Ovary (tissue), 3 donors: Measurements from ENCODE around the gene ZNF560.

Experiments
- POLR2A ChIP-seq: fragments of 450-650 bp; IDR thresholded peaks from one replicate; pipeline ENCODE4 v1.6.1; 2017; ENCODE audit warnings: antibody characterized with exemption, mild to moderate bottlenecking, moderate library complexity
- TF ChIP-seq, protein P1 (sequence below), 3 donors: fragments of 450-650 bp in 2 of 3; fragments of 200-600 bp in 1 of 3; IDR thresholded peaks; one replicate each; pipeline versions ENCODE4 v1.5.1 to v1.8.0; 2016 to 2022; ENCODE audit warnings: antibody characterized with exemption in 3 of 3, mild to moderate bottlenecking in 1 of 3
- donor health status: DM: no; HTN: no; CAD: no.

DNA sequence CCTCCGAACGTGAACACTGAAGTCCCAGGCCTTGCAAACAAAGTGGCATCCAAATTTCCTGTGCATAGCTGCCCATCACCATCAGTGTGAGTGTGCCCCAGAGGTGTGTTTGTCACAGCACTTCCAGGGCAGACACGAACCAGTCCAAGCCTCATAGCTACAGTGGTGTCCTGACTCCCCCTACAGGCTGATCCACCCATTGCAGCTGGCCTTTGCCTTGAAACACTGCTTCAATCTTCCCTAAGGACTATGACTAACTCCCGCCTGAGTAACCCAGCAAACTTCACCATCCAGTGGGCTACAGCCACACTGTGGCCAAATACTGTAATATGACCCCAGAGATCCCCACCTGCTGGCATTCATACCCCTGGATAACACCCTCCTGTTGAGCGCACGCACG lies 66.9 kb downstream of the ZNF560 start:
- TF ChIP-seq POLR2A: no peak
- TF ChIP-seq, protein P1, sequence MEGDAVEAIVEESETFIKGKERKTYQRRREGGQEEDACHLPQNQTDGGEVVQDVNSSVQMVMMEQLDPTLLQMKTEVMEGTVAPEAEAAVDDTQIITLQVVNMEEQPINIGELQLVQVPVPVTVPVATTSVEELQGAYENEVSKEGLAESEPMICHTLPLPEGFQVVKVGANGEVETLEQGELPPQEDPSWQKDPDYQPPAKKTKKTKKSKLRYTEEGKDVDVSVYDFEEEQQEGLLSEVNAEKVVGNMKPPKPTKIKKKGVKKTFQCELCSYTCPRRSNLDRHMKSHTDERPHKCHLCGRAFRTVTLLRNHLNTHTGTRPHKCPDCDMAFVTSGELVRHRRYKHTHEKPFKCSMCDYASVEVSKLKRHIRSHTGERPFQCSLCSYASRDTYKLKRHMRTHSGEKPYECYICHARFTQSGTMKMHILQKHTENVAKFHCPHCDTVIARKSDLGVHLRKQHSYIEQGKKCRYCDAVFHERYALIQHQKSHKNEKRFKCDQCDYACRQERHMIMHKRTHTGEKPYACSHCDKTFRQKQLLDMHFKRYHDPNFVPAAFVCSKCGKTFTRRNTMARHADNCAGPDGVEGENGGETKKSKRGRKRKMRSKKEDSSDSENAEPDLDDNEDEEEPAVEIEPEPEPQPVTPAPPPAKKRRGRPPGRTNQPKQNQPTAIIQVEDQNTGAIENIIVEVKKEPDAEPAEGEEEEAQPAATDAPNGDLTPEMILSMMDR (IDR thresholded peaks at IDR 0.05): no peak
